ENCODE results near the gene RNH1.
"Not testable (repeated sequence)": the region's sequence is repeated elsewhere in the genome, so short reads cannot be mapped to it uniquely, and the experiment has no call there.

Gene RNH1

GRCh38 chr11:472272-472671, 34.8 kb downstream of the RNH1 start:
- Histone ChIP-seq H3K9me3 (ENCODE audit: severe bottlenecking) (no peaks in the 10 kb centered on the region), H3K27ac (peak overlapping the region; percentile 98), H3K4me3 (ENCODE audit: low read depth, low read length) (no peak overlapping the region), H3K27me3 (ENCODE audit: insufficient read depth, low read depth, severe bottlenecking) (no peaks in the 10 kb centered on the region), H3K36me3 (peaks cover 4% of the 10 kb centered on the region)
- no peak for DNase-seq
- peak; percentile 29; the same call in 1 of the 2 replicates for TF ChIP-seq CTCF (IDR thresholded peaks at IDR 0.05; ENCODE audit: low read depth, low read length)

GRCh38 chr11:471468-472145, 35.4 kb downstream of the RNH1 start:
- TF ChIP-seq CTCF (IDR thresholded peaks at IDR 0.05; ENCODE audit: low read depth, low read length) = no peak
- no peak for DNase-seq
- Histone ChIP-seq H3K4me3 (ENCODE audit: low read depth, low read length) (no peak overlapping the region), H3K36me3 (peaks cover 4% of the 10 kb centered on the region), H3K9me3 (ENCODE audit: severe bottlenecking) (no peaks in the 10 kb centered on the region), H3K27ac (no peak overlapping the region), H3K27me3 (ENCODE audit: insufficient read depth, low read depth, severe bottlenecking) (no peaks in the 10 kb centered on the region)

- Histone ChIP-seq H3K27ac (peak overlapping the region; percentile 62), H3K36me3 (peaks cover 8% of the 10 kb centered on the region), H3K9me3 (ENCODE audit: severe bottlenecking) (no peaks in the 10 kb centered on the region), H3K27me3 (ENCODE audit: insufficient read depth, low read depth, severe bottlenecking) (no peaks in the 10 kb centered on the region), H3K4me3 (ENCODE audit: low read depth, low read length) (no peak overlapping the region)
- TF ChIP-seq CTCF (IDR thresholded peaks at IDR 0.05; ENCODE audit: low read depth, low read length) = no peak
- DNase-seq = no peak
These were observed 37.1 kb downstream of the RNH1 start for GRCh38 chr11:469684-470560.

DNA sequence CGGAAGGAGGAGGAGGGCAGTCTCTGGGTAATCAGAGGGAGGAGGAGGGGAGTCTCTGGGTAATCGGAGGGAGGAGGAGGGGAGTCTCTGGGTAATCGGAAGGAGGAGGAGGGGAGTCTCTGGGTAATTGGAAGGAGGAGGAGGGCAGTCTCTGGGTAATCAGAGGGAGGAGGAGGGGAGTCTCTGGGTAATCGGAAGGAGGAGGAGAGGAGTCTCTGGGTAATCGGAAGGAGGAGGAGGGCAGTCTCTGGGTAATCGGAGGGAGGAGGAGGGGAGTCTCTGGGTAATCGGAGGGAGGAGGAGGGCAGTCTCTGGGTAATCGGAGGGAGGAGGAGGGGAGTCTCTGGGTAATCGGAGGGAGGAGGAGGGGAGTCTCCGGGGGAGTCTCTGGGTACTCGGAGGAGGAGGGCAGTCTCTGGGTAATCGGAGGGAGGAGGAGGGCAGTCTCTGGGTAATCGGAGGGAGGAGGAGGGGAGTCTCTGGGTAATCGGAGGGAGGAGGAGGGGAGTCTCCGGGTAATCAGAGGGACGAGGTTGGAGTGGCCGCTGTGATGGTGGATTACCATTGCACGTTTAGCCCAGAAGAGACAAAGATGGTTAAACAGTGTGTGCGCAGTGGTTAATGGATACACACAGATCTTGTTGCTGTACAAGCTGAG, 37.9 kb downstream of the RNH1 start:
- not testable (repeated sequence) for DNase-seq; H3K27me3 ChIP-seq (ENCODE audit: insufficient read depth, low read depth, severe bottlenecking); H3K9me3 ChIP-seq (ENCODE audit: severe bottlenecking); H3K36me3 ChIP-seq; H3K4me3 ChIP-seq (ENCODE audit: low read depth, low read length)
- H3K27ac ChIP-seq = peak overlapping the region; percentile 62

GRCh38 chr11:468493-468892, 38.5 kb downstream of the RNH1 start:
- no peaks in the 10 kb centered on the region for H3K9me3 ChIP-seq (ENCODE audit: severe bottlenecking)
- H3K27me3 ChIP-seq (ENCODE audit: insufficient read depth, low read depth, severe bottlenecking) = no peaks in the 10 kb centered on the region
- peaks cover 6% of the 10 kb centered on the region for H3K36me3 ChIP-seq
- no peak for DNase-seq
- no peak overlapping the region for H3K4me3 ChIP-seq (ENCODE audit: low read depth, low read length)
- no peak overlapping the region for H3K27ac ChIP-seq
- TF ChIP-seq CTCF (IDR thresholded peaks at IDR 0.05; ENCODE audit: low read depth, low read length) = no peak

- no peak for DNase-seq
- Histone ChIP-seq H3K27ac (0 out of 2 replicates have a peak overlapping the region, but pooled peaks have one; percentile 6), H3K9me3 (ENCODE audit: severe bottlenecking) (no peaks in the 10 kb centered on the region), H3K36me3 (peaks cover 6% of the 10 kb centered on the region), H3K27me3 (ENCODE audit: insufficient read depth, low read depth, severe bottlenecking) (no peaks in the 10 kb centered on the region), H3K4me3 (ENCODE audit: low read depth, low read length) (no peak overlapping the region)
- no peak for TF ChIP-seq CTCF (IDR thresholded peaks at IDR 0.05; ENCODE audit: low read depth, low read length)
These were observed 39.0 kb downstream of the RNH1 start for GRCh38 chr11:468036-468435.
